HL-60 (cell line): ENCODE results near the gene TYMP.

Experiments used
- DNase-seq, 2 experiments: peaks; one replicate each; pipeline ENCODE4 v3.0.0-alpha.2; 2010 to 2020; ENCODE audit warnings: low read depth in 1 of 2, low spot score in 1 of 2
- H3K27ac ChIP-seq: fragments of 250-450 bp; sonication (Bioruptor Pico); replicated peaks from 2 replicates; pipeline ENCODE4 v1.5.1; 2020; ENCODE audit warnings: mild to moderate bottlenecking, moderate library complexity
- H3K27me3 ChIP-seq: fragments of 250-450 bp; sonication (Bioruptor Pico); 2 replicates; pipeline ENCODE4 v1.5.1; 2021; ENCODE audit warnings: mild to moderate bottlenecking, moderate library complexity; ENCODE audit not compliant: insufficient read depth, poor library complexity, severe bottlenecking
- H3K4me3 ChIP-seq: replicated peaks from 2 replicates; pipeline ENCODE4 v1.5.1; 2011; ENCODE audit warnings: mild to moderate bottlenecking, control low read depth, low read length; ENCODE audit not compliant: insufficient read depth
- GABPA ChIP-seq: IDR thresholded peaks from 2 replicates; pipeline ENCODE4 v1.6.1; 2012; ENCODE audit warnings: low read depth
- POLR2AphosphoS5 ChIP-seq: IDR thresholded peaks from 2 replicates; pipeline ENCODE4 v1.6.1; 2012; ENCODE audit warnings: low read depth
- SPI1 ChIP-seq: IDR thresholded peaks from 2 replicates; pipeline ENCODE4 v1.6.1; 2012; ENCODE audit warnings: low read depth, mild to moderate bottlenecking, borderline replicate concordance
- TF ChIP-seq, protein P1 (sequence below): IDR thresholded peaks from 2 replicates; pipeline ENCODE4 v1.6.1; 2012; ENCODE audit warnings: low read depth; ENCODE audit not compliant: insufficient replicate concordance
- TF ChIP-seq, protein P2 (sequence below): IDR thresholded peaks from one replicate; pipeline ENCODE4 v1.5.1; 2011; ENCODE audit warnings: low read length, control low read depth, inconsistent platforms; ENCODE audit not compliant: insufficient read depth

The TYMP gene

DNA sequence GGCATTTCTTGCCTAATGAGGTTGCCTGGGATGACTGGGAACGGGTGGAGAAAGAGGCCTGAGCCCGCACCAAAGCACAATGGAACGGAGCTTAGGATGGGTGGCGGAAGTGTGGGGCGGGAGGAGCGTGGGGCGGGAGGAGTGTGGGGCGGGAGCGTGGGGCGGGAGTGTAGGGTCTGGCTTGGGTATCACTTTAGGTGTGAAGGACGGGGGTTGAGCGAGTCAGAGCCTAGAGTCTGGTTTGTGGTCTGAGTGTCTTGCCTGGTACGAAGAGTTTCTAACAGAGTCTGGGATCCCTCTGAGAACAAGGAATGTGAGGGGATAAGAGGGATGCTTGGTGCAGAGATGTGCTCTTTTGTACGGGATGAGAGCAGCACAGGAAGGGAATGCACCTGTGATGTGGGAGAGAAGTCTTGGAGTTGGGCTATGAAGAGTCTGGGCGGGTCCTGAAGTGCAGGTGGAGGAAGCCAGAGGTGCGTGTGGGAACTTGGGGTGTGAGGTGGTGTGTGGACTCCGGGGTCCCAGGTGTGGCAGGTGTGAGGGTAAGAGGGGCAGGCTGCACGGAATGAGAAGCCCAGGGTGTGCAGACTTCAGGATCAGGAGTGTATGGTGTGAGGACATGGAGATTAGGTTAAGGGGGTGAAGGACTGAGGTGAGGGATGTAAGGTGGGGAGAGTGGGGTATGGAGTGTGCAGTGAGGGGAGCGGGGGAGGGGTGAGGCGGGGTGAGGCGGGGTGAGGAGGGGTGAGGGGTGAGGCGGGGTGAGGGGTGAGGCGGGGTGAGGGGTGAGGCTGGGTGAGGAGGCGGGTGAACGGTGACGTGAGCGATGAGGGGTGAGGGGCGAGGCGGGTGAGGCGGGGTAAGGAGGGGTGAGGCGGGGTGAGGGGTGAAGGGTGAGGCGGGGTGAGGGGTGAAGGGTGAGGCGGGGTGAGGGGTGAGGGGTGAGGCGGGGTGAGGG, 31.9 kb upstream of the TYMP start:
- DNase-seq, result no peak
- TF ChIP-seq GABPA, result no peak
- TF ChIP-seq, protein P1, sequence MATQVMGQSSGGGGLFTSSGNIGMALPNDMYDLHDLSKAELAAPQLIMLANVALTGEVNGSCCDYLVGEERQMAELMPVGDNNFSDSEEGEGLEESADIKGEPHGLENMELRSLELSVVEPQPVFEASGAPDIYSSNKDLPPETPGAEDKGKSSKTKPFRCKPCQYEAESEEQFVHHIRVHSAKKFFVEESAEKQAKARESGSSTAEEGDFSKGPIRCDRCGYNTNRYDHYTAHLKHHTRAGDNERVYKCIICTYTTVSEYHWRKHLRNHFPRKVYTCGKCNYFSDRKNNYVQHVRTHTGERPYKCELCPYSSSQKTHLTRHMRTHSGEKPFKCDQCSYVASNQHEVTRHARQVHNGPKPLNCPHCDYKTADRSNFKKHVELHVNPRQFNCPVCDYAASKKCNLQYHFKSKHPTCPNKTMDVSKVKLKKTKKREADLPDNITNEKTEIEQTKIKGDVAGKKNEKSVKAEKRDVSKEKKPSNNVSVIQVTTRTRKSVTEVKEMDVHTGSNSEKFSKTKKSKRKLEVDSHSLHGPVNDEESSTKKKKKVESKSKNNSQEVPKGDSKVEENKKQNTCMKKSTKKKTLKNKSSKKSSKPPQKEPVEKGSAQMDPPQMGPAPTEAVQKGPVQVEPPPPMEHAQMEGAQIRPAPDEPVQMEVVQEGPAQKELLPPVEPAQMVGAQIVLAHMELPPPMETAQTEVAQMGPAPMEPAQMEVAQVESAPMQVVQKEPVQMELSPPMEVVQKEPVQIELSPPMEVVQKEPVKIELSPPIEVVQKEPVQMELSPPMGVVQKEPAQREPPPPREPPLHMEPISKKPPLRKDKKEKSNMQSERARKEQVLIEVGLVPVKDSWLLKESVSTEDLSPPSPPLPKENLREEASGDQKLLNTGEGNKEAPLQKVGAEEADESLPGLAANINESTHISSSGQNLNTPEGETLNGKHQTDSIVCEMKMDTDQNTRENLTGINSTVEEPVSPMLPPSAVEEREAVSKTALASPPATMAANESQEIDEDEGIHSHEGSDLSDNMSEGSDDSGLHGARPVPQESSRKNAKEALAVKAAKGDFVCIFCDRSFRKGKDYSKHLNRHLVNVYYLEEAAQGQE, result no peak
- no peak for TF ChIP-seq POLR2AphosphoS5
- TF ChIP-seq, protein P2, sequence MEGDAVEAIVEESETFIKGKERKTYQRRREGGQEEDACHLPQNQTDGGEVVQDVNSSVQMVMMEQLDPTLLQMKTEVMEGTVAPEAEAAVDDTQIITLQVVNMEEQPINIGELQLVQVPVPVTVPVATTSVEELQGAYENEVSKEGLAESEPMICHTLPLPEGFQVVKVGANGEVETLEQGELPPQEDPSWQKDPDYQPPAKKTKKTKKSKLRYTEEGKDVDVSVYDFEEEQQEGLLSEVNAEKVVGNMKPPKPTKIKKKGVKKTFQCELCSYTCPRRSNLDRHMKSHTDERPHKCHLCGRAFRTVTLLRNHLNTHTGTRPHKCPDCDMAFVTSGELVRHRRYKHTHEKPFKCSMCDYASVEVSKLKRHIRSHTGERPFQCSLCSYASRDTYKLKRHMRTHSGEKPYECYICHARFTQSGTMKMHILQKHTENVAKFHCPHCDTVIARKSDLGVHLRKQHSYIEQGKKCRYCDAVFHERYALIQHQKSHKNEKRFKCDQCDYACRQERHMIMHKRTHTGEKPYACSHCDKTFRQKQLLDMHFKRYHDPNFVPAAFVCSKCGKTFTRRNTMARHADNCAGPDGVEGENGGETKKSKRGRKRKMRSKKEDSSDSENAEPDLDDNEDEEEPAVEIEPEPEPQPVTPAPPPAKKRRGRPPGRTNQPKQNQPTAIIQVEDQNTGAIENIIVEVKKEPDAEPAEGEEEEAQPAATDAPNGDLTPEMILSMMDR, result no peak
- no peak for TF ChIP-seq SPI1
- Histone ChIP-seq H3K27me3 (no peaks in the 10 kb centered on the region), H3K27ac (no peak overlapping the region), H3K4me3 (no peak overlapping the region)

DNA sequence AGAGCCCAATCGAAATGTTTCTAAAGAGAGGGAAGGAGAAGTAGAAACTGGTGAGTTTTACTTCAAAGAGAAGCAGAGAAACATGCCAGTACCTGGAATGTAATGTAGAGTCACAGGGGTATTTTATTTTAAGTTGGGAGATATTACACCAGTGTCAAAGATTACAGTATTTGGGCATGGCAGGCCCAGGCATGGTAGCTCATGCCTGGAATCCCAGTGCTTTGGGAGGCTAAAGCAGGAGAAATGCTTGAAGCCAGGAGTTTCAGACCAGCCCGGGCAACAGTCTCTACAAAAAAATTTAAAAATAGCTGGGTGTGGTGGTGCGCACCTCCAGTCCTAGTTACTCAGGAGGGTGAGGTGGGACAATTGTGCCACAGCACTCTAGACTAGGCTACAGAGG, 30.2 kb upstream of the TYMP start:
- no peak overlapping the region for H3K27ac ChIP-seq
- no peaks in the 10 kb centered on the region for H3K27me3 ChIP-seq
- TF ChIP-seq, protein P1, result no peak
- TF ChIP-seq, protein P2, result no peak
- no peak for TF ChIP-seq GABPA
- no peak for TF ChIP-seq SPI1
- TF ChIP-seq POLR2AphosphoS5, result no peak
- DNase-seq, result no peak
- no peak overlapping the region for H3K4me3 ChIP-seq

DNA sequence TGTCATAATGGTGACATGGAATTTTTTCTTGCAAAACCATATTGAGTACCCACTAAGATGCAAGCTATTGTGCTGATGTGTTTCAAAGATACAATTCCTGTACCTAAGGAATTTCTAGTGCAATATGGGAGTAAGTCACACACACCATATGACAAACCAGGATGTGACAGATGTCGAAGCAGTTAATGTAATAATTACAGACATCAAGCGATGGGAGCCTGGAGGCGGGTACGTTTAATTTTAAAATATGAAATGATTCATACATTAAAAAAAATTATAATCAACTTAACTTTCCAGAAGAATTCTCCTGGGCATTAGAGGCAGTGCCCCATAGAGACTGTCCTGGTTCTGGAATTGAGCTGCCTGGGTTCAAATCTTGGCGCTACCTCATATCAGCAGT, 26.9 kb upstream of the TYMP start:
- no peak overlapping the region for H3K4me3 ChIP-seq
- no peaks in the 10 kb centered on the region for H3K27me3 ChIP-seq
- TF ChIP-seq, protein P1, result no peak
- H3K27ac ChIP-seq, result no peak overlapping the region
- no peak for DNase-seq
